HepG2 (cell line): ENCODE data around the gene SYNE3. TPM values are rescaled to one million over a fixed set of nuclear protein-coding genes. Genes with fewer than 3 reads are reported as not detected.
A peak's percentile ranks its signal among the peaks of the same experiment; 100 is the strongest.

Source experiments
- EZH2 ChIP-seq: conservative IDR thresholded peaks from 2 replicates; pipeline ENCODE4 v1.6.1; 2012; ENCODE audit warnings: mild to moderate bottlenecking, low read depth, low read length, moderate library complexity
- HCFC1 ChIP-seq: fragments of 150-350 bp; IDR thresholded peaks from 2 replicates; pipeline ENCODE4 v1.6.1; 2014; ENCODE audit warnings: low read depth, low read length
- MBD4 ChIP-seq: IDR thresholded peaks from 2 replicates; pipeline ENCODE4 v1.6.1; 2012; ENCODE audit warnings: low read length, inconsistent platforms, borderline replicate concordance
- MBNL3 ChIP-seq: fragments of 250-450 bp; sonication (Bioruptor Pico); conservative IDR thresholded peaks from 2 replicates; pipeline ENCODE4 v1.8.0; 2022; ENCODE audit warnings: mild to moderate bottlenecking, inconsistent platforms
- NFIB ChIP-seq: sonication (generic); formaldehyde crosslinking; IDR thresholded peaks from 2 replicates; pipeline ENCODE4 v1.9.0; 2021; ENCODE audit warnings: missing genetic modification reagents, mild to moderate bottlenecking, borderline replicate concordance
- NR2F1 ChIP-seq, 2 experiments: fragments of 450-650 bp in 1 of 2; formaldehyde crosslinking in 1 of 2; IDR thresholded peaks; 2 replicates each; pipeline versions ENCODE4 v1.5.0 to v1.6.1; 2016 to 2020; ENCODE audit warnings: mild to moderate bottlenecking in 1 of 2, missing compliant biosample characterization in 1 of 2, missing genetic modification reagents in 1 of 2, moderate library complexity in 1 of 2
- PPARG ChIP-seq: conservative IDR thresholded peaks from 2 replicates; pipeline ENCODE4 v1.6.1; 2016; ENCODE audit warnings: missing biosample characterization, missing genetic modification reagents
- RBFOX2 ChIP-seq: fragments of 200-400 bp; formaldehyde crosslinking; IDR thresholded peaks from 2 replicates; pipeline ENCODE4 v1.6.1; 2017; ENCODE audit warnings: low read depth, mild to moderate bottlenecking, low read length
- RFXAP ChIP-seq: sonication (generic); formaldehyde crosslinking; IDR thresholded peaks from 2 replicates; pipeline ENCODE4 v1.4.0; 2020; ENCODE audit warnings: missing genetic modification reagents, borderline replicate concordance
- SOX5 ChIP-seq: IDR thresholded peaks from 2 replicates; pipeline ENCODE4 v1.6.1; 2016; ENCODE audit warnings: borderline replicate concordance
- polyA plus RNA-seq, 8 experiments: library from polyadenylated mRNA; depleted of rRNA in 3 of 8; stranded (reverse) in 7 of 8; unstranded in 1 of 8; fragments of >200 nt; fragmentation: Illumina TruSeq in 4 of 8; extraction: Trizol in 4 of 8; gene quantifications; 2 replicates each; pipeline versions ENCODE4 v1.2.1 to v1.2.3, GENCODE V29; 2011 to 2016; ENCODE audit warnings: low read depth in 4 of 8, missing spikeins in 1 of 8, mixed read lengths in 1 of 8; ENCODE audit not compliant: insufficient read depth in 1 of 8
- total RNA-seq, 5 experiments: library from RNA; depleted of rRNA; stranded (reverse); fragments of >200 nt; fragmentation: Illumina TruSeq; extraction: Trizol; gene quantifications; 2 replicates each; pipeline ENCODE4 v1.2.3, GENCODE V29; 2016; ENCODE audit warnings: low read depth in 1 of 5
- TF ChIP-seq, protein P1 (sequence below): sonication (generic); formaldehyde crosslinking; IDR thresholded peaks from one replicate; pipeline ENCODE4 v1.5.1; 2020; ENCODE audit warnings: mild to moderate bottlenecking, missing genetic modification reagents; ENCODE audit errors: not compliant biosample characterization
- TF ChIP-seq, protein P2 (sequence below): sonication (generic); formaldehyde crosslinking; IDR thresholded peaks from 2 replicates; pipeline ENCODE4 v1.8.1; 2023; ENCODE audit warnings: missing genetic modification reagents, inconsistent platforms, borderline replicate concordance
- TF ChIP-seq, protein P3 (sequence below): sonication (generic); formaldehyde crosslinking; IDR thresholded peaks from 2 replicates; pipeline ENCODE4 v1.4.0; 2020; ENCODE audit warnings: low read depth, mild to moderate bottlenecking, missing genetic modification reagents
- TF ChIP-seq, protein P4 (sequence below): sonication (generic); formaldehyde crosslinking; IDR thresholded peaks from 2 replicates; pipeline ENCODE4 v1.4.0; 2020; ENCODE audit warnings: missing genetic modification reagents

SYNE3 gene
- total and polyA plus RNA-seq, 2 of the 13 experiments (the other 11 are each of a cell fraction or from before 2014, with no cell fraction given): 7.8 to 8.0 TPM

GRCh38 chr14:95537298-95538089 lies 21.0 kb upstream of the SYNE3 start (continued):
- TF ChIP-seq, protein P1, sequence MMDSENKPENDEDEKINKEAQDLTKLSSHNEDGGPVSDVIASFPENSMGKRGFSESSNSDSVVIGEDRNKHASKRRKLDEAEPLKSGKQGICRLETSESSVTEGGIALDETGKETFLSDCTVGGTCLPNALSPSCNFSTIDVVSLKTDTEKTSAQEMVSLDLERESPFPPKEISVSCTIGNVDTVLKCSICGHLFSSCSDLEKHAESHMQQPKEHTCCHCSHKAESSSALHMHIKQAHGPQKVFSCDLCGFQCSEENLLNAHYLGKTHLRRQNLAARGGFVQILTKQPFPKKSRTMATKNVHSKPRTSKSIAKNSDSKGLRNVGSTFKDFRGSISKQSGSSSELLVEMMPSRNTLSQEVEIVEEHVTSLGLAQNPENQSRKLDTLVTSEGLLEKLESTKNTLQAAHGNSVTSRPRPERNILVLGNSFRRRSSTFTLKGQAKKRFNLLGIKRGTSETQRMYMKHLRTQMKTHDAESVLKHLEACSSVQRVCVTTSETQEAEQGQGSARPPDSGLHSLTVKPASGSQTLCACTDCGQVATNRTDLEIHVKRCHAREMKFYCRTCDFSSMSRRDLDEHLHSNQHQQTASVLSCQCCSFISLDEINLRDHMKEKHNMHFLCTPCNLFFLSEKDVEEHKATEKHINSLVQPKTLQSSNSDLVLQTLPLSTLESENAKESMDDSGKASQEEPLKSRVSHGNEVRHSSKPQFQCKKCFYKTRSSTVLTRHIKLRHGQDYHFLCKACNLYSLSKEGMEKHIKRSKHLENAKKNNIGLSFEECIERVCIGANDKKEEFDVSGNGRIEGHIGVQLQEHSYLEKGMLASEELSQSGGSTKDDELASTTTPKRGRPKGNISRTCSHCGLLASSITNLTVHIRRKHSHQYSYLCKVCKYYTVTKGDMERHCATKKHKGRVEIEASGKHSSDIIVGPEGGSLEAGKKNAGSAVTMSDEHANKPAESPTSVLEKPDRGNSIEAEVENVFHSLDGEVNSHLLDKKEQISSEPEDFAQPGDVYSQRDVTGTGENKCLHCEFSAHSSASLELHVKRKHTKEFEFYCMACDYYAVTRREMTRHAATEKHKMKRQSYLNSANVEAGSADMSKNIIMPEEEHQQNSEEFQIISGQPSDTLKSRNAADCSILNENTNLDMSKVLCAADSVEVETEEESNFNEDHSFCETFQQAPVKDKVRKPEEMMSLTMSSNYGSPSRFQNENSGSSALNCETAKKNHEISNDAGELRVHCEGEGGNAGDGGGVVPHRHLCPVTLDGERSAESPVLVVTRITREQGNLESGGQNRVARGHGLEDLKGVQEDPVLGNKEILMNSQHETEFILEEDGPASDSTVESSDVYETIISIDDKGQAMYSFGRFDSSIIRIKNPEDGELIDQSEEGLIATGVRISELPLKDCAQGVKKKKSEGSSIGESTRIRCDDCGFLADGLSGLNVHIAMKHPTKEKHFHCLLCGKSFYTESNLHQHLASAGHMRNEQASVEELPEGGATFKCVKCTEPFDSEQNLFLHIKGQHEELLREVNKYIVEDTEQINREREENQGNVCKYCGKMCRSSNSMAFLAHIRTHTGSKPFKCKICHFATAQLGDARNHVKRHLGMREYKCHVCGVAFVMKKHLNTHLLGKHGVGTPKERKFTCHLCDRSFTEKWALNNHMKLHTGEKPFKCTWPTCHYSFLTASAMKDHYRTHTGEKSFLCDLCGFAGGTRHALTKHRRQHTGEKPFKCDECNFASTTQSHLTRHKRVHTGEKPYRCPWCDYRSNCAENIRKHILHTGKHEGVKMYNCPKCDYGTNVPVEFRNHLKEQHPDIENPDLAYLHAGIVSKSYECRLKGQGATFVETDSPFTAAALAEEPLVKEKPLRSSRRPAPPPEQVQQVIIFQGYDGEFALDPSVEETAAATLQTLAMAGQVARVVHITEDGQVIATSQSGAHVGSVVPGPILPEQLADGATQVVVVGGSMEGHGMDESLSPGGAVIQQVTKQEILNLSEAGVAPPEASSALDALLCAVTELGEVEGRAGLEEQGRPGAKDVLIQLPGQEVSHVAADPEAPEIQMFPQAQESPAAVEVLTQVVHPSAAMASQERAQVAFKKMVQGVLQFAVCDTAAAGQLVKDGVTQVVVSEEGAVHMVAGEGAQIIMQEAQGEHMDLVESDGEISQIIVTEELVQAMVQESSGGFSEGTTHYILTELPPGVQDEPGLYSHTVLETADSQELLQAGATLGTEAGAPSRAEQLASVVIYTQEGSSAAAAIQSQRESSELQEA (CRISPR knock-in tag): no peak
- TF ChIP-seq MBD4 (0 out of 2 replicates have a peak, but pooled peaks have one; percentile 69), NFIB (CRISPR knock-in tag) (no peak), NR2F1 (CRISPR knock-in tag; IDR thresholded peaks at IDR 0.05) (0 out of 4 replicates have a peak, but pooled peaks of 1 of the 2 experiments have one; percentile 28), PPARG (CRISPR knock-in tag) (peak; percentile 84; the same call in 1 of the 2 replicates), SOX5 (CRISPR knock-in tag) (peak; percentile 89), HCFC1 (no peak), EZH2 (no peak), RBFOX2 (peak; percentile 44; the same call in 1 of the 2 replicates), MBNL3 (CRISPR knock-in tag) (no peak), RFXAP (CRISPR knock-in tag) (0 out of 2 replicates have a peak, but pooled peaks have one; percentile 32)
- TF ChIP-seq, protein P2, sequence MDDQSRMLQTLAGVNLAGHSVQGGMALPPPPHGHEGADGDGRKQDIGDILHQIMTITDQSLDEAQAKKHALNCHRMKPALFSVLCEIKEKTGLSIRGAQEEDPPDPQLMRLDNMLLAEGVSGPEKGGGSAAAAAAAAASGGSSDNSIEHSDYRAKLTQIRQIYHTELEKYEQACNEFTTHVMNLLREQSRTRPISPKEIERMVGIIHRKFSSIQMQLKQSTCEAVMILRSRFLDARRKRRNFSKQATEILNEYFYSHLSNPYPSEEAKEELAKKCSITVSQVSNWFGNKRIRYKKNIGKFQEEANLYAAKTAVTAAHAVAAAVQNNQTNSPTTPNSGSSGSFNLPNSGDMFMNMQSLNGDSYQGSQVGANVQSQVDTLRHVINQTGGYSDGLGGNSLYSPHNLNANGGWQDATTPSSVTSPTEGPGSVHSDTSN (CRISPR knock-in tag): no peak
- TF ChIP-seq, protein P3, sequence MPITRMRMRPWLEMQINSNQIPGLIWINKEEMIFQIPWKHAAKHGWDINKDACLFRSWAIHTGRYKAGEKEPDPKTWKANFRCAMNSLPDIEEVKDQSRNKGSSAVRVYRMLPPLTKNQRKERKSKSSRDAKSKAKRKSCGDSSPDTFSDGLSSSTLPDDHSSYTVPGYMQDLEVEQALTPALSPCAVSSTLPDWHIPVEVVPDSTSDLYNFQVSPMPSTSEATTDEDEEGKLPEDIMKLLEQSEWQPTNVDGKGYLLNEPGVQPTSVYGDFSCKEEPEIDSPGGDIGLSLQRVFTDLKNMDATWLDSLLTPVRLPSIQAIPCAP (CRISPR knock-in tag): 0 out of 2 replicates have a peak, but pooled peaks have one; percentile 38
- TF ChIP-seq, protein P4, sequence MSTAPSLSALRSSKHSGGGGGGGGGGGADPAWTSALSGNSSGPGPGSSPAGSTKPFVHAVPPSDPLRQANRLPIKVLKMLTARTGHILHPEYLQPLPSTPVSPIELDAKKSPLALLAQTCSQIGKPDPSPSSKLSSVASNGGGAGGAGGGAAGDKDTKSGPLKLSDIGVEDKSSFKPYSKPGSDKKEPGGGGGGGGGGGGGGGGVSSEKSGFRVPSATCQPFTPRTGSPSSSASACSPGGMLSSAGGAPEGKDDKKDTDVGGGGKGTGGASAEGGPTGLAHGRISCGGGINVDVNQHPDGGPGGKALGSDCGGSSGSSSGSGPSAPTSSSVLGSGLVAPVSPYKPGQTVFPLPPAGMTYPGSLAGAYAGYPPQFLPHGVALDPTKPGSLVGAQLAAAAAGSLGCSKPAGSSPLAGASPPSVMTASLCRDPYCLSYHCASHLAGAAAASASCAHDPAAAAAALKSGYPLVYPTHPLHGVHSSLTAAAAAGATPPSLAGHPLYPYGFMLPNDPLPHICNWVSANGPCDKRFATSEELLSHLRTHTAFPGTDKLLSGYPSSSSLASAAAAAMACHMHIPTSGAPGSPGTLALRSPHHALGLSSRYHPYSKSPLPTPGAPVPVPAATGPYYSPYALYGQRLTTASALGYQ (CRISPR knock-in tag): peak; percentile 80
